C4-2B (cell line): Measurements from ENCODE around the gene BABAM2.

ENCODE experiments used
- H3K27ac ChIP-seq: fragments of 450-650 bp; 2 replicates; pipeline ENCODE4 v1.5.1; 2017
- ZFX ChIP-seq: fragments of 450-650 bp; IDR thresholded peaks from 2 replicates; pipeline ENCODE4 v1.6.1; 2017
- TF ChIP-seq, protein P1 (sequence below): fragments of 450-650 bp; conservative IDR thresholded peaks from 2 replicates; pipeline ENCODE4 v1.5.1; 2017; ENCODE audit warnings: mild to moderate bottlenecking

BABAM2 gene

DNA sequence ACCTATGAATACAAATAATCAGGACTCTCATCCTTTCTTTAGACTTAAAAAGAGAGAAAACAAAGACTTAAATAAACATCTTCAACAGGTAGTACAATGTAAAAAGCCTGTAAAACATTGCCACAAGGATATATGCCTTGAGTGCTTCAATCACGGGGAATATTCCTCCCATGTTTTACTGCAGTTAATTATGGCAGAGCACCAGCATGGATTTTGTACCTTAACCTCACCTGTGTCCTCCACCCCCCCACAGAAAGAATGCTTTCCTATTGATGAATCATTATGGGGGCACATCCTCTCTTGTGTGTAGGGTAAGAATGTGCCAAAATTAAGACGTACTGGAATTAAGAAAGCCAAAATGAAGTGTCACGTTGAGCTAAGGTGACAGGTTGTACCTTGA, 312.2 kb downstream of the BABAM2 start:
- no peak for TF ChIP-seq ZFX
- TF ChIP-seq, protein P1, sequence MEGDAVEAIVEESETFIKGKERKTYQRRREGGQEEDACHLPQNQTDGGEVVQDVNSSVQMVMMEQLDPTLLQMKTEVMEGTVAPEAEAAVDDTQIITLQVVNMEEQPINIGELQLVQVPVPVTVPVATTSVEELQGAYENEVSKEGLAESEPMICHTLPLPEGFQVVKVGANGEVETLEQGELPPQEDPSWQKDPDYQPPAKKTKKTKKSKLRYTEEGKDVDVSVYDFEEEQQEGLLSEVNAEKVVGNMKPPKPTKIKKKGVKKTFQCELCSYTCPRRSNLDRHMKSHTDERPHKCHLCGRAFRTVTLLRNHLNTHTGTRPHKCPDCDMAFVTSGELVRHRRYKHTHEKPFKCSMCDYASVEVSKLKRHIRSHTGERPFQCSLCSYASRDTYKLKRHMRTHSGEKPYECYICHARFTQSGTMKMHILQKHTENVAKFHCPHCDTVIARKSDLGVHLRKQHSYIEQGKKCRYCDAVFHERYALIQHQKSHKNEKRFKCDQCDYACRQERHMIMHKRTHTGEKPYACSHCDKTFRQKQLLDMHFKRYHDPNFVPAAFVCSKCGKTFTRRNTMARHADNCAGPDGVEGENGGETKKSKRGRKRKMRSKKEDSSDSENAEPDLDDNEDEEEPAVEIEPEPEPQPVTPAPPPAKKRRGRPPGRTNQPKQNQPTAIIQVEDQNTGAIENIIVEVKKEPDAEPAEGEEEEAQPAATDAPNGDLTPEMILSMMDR = no peak
- H3K27ac ChIP-seq = no peak overlapping the region

DNA sequence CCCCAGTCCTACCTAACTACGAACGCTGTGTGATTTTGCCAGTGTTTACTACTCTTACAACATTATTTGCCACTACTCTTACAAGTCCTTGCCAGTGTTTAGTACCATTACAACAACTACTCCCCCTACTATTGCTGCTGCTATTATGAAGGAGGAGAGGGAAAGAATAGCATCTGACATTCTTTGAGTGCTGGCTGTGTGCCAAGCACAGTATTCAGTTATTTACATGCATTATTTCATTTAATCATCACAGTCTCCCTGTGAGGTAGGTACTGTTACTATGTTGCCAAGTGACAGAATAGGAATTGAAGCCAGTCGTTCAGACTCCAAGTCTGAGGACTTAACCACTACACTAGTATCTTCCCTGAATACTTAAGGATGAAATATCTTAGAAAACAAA, 316.2 kb downstream of the BABAM2 start:
- TF ChIP-seq, protein P1 = no peak
- no peak for TF ChIP-seq ZFX
- no peak overlapping the region for H3K27ac ChIP-seq

DNA sequence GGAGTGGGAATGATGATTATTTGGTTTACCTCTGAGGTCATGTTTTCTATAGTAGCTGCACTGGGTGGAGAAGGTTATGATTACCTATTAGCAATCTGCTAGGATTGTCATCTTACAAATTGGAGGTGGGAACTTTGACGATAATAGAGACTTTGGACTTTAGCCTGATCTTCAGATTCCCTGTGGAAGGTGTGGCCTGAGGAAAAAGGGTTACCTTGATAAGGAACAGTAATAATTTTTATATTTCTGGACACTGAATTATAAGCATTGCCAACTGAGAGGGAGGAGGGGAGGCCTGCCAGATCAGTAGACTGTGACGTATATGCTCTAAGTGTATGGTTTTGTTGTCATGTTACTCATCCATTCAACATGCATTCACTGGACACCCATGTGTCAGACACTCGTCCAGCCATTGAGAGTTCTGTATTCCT, 318.7 kb downstream of the BABAM2 start:
- no peak for TF ChIP-seq ZFX
- TF ChIP-seq, protein P1 = no peak
- no peak overlapping the region for H3K27ac ChIP-seq

DNA sequence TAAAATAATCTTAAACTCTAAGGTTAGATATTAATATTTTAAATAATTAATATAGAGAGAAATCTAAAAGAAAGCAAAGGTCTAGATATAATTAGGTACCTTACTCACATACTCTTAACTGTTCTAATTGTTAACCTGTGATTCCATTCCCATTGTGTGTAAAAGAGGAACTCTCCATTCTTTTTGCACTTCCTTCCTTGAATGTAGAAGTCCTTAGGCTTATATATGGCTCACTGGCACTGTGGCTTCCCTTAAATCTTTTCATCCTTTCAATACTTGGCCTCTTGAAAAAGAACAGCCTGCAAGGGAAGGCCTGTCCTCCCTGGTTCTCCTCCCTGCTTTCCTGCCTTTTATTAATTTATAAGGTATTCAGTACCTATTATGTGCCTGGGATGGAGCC, 319.3 kb downstream of the BABAM2 start:
- TF ChIP-seq ZFX = no peak
- TF ChIP-seq, protein P1 = no peak
- no peak overlapping the region for H3K27ac ChIP-seq

DNA sequence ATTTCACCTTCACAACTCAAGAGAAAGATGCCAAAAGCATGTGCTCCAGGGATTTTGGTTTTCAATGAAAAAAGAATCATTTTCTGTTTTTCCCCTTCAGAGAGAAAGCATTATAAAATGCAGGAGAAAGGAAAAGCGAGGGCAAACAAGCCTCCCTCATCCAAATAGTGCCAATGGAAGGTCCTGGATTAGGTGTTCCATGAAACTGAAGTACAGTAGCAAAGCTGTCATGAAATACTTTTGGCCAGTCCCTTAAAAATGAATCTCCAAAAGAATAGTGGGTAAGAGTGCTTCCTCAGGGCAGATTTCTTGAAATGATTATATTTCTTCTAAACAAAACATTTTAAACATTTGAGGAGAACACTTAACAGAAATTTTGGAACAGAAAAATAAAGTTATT, 320.0 kb downstream of the BABAM2 start:
- no peak overlapping the region for H3K27ac ChIP-seq
- TF ChIP-seq ZFX = no peak
- TF ChIP-seq, protein P1 = no peak

DNA sequence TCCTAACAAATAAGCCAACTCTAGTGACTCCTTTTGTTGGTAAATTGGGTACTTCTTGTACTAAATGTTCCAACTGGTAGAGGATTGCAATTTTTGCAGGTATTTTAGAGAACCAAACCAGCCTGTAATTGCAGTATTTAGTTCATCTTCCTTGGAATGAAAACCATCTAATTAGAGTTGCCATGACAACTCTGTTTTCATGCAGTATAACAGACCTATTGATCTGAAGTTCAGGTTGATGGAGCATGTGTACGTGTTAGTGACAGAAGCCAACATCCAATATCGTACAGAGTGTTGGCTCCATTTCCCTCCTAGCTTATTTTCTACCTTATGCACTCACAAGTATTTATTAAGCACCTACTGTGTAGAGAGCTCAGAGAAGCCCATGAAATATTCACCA, 325.8 kb downstream of the BABAM2 start:
- H3K27ac ChIP-seq = no peak overlapping the region
- TF ChIP-seq ZFX = no peak
- TF ChIP-seq, protein P1 = no peak

DNA sequence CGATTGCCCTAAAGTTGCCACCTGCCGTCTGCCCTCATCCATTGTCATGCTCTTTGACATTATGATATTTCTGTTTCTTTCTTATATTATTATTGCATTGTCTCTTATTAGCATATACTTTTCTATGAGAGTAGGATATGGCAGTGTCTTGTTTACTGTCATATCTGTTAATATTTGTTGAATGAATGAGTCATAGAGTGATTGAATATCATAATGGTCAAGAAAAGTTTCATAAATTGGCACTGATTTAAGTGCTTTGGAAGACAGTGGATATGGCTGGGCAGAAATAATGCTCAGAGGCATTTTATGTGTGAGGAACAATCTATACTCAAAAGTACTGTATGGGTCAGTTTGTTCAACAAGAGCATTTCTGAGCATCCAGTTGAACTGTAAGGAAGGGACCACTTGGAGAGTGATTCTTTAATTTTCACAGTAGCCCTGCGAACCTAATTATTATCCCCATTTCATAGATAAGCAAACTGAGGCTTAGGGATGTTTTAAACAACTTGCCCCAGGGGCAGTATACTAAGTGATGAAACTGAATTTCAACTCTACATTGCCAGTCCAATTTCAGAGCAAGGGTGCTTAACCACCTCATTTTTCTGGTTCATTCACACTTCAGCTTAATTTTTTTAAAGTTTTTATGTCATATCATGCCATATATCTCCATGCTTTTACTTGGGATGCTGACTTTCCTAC, 326.7 kb downstream of the BABAM2 start:
- H3K27ac ChIP-seq = no peak overlapping the region
- no peak for TF ChIP-seq ZFX
- TF ChIP-seq, protein P1 = no peak
